ENCODE measurements around the gene SLC37A3. TPM values are rescaled to one million over a fixed set of nuclear protein-coding genes. Genes with fewer than 3 reads are reported as not detected.
A peak's percentile ranks its signal among the peaks of the same experiment; 100 is the strongest.

Gene SLC37A3
- total RNA-seq: 10 to 100 TPM; 74.5 to 74.7 TPM

GRCh38 chr7:140397784-140398750 lies at the start of gene SLC37A3:
Gene SLC37A3 (minus strand): TSS chr7:140398530. CDS start chr7:140382526, 16,004 bp downstream.
- peak within 1 kb of the TSS; percentile 95 for H3K27ac Mint-ChIP-seq
- H3K27me3 Mint-ChIP-seq: no peaks in the 10 kb centered on the region
- no peaks in the 10 kb centered on the region for H3K9me3 Mint-ChIP-seq
- ChIA-PET CTCF (interaction anchor here (0.6 to 2.4 kb wide), 3 partner anchors 21 to 79 kb away, joined by 4 to 7 read pairs (median 5); no protein-coding TSS in a partner anchor), POLR2A (interaction anchor here (0.5 to 2.9 kb wide), 14 partner anchors 9 to 221 kb away, joined by 3 to 21 read pairs (median 3); partner anchors contain the start of gene KDM7A)
- H3K4me1 Mint-ChIP-seq (ENCODE audit: low read depth): peaks cover 36% of the 10 kb centered on the region
- intact Hi-C loops (cut with micrococcal nuclease): loop anchor here (1.0 to 2.0 kb wide), 2 partner anchors 22 to 81 kb away; partner anchors contain the start of gene MKRN1
- DNase-seq: peak; percentile 93
- H3K36me3 Mint-ChIP-seq: peaks cover 11% of the 10 kb centered on the region
- H3K4me3 Mint-ChIP-seq: peak within 1 kb of the TSS; percentile 99

GRCh38 chr7:140447841-140448240 lies 49.5 kb upstream of the SLC37A3 start:
- intact Hi-C loops (cut with micrococcal nuclease): no loop called here

GRCh38 chr7:140446467-140446866 lies 48.1 kb upstream of the SLC37A3 start:
- intact Hi-C loops (cut with micrococcal nuclease): no loop called here
- ChIA-PET CTCF (interaction anchor here (1.1 to 1.3 kb wide), 2 partner anchors 9 to 86 kb away, joined by 3 to 4 read pairs; no protein-coding TSS in a partner anchor), POLR2A (no interaction called here)
- Mint-ChIP-seq H3K4me3 (no peak overlapping the region), H3K9me3 (no peaks in the 10 kb centered on the region), H3K27me3 (no peaks in the 10 kb centered on the region), H3K27ac (no peak overlapping the region), H3K36me3 (no peaks in the 10 kb centered on the region), H3K4me1 (ENCODE audit: low read depth) (peaks cover 30% of the 10 kb centered on the region)
- no peak for DNase-seq

More at GRCh38 chr7:140447841-140448240, 49.5 kb upstream of the SLC37A3 start:
- Mint-ChIP-seq H3K27me3 (no peaks in the 10 kb centered on the region), H3K4me1 (ENCODE audit: low read depth) (peaks cover 35% of the 10 kb centered on the region), H3K9me3 (no peaks in the 10 kb centered on the region), H3K36me3 (peaks cover 3% of the 10 kb centered on the region), H3K4me3 (no peak overlapping the region), H3K27ac (no peak overlapping the region)
- ChIA-PET POLR2A (no interaction called here), CTCF (interaction anchor here (1.3 kb wide), 1 partner anchor 8 kb away, joined by 4 read pairs; no protein-coding TSS in a partner anchor)
- DNase-seq: no peak

GRCh38 chr7:140441519-140441918 lies 43.2 kb upstream of the SLC37A3 start:
- Mint-ChIP-seq H3K36me3 (no peaks in the 10 kb centered on the region), H3K4me1 (ENCODE audit: low read depth) (peaks cover 13% of the 10 kb centered on the region), H3K27me3 (no peaks in the 10 kb centered on the region), H3K9me3 (no peaks in the 10 kb centered on the region), H3K4me3 (no peak overlapping the region), H3K27ac (no peak overlapping the region)
- ChIA-PET POLR2A (no interaction called here), CTCF (interaction anchor here (0.9 to 1.1 kb wide), 2 partner anchors 19 to 51 kb away, joined by 3 read pairs; no protein-coding TSS in a partner anchor)
- intact Hi-C loops (cut with micrococcal nuclease): no loop called here
- no peak for DNase-seq

- Mint-ChIP-seq H3K36me3 (no peaks in the 10 kb centered on the region), H3K4me1 (ENCODE audit: low read depth) (peaks cover 13% of the 10 kb centered on the region), H3K9me3 (no peaks in the 10 kb centered on the region), H3K4me3 (no peak overlapping the region), H3K27ac (peak overlapping the region; percentile 62), H3K27me3 (no peaks in the 10 kb centered on the region)
- CTCF ChIA-PET: interaction anchor here (1.1 kb wide), 1 partner anchor 52 kb away, joined by 3 read pairs; no protein-coding TSS in a partner anchor
- DNase-seq: no peak
- intact Hi-C loops (cut with micrococcal nuclease): no loop called here
- POLR2A ChIA-PET: interaction anchor here (2.6 kb wide), 1 partner anchor 64 kb away, joined by 12 read pairs; no protein-coding TSS in a partner anchor
Observed at GRCh38 chr7:140440593-140440992, 42.3 kb upstream of the SLC37A3 start.

- H3K4me3 Mint-ChIP-seq: no peak overlapping the region
- intact Hi-C loops (cut with micrococcal nuclease): loop anchor here (2.0 kb wide), 1 partner anchor 35 kb away; the partner anchor contains the start of gene RAB19
- CTCF ChIA-PET: interaction anchor here (1.3 to 1.5 kb wide), 4 partner anchors 16 to 79 kb away, joined by 3 to 6 read pairs (median 4); no protein-coding TSS in a partner anchor
Observed at GRCh38 chr7:140439359-140439758, 41.0 kb upstream of the SLC37A3 start.

GRCh38 chr7:140435252-140435895 lies 37.0 kb upstream of the SLC37A3 start:
- Mint-ChIP-seq H3K4me3 (no peak overlapping the region), H3K36me3 (no peaks in the 10 kb centered on the region), H3K9me3 (no peaks in the 10 kb centered on the region), H3K4me1 (ENCODE audit: low read depth) (peaks cover 8% of the 10 kb centered on the region), H3K27ac (no peak overlapping the region), H3K27me3 (no peaks in the 10 kb centered on the region)
- no peak for DNase-seq
- ChIA-PET CTCF (interaction anchor here (1.2 kb wide), 2 partner anchors 9 to 10 kb away, joined by 3 to 7 read pairs; no protein-coding TSS in a partner anchor), POLR2A (no interaction called here)
- intact Hi-C loops (cut with micrococcal nuclease): no loop called here

More at GRCh38 chr7:140439359-140439758, 41.0 kb upstream of the SLC37A3 start:
- no peaks in the 10 kb centered on the region for H3K27me3 Mint-ChIP-seq
- no peaks in the 10 kb centered on the region for H3K9me3 Mint-ChIP-seq
- H3K36me3 Mint-ChIP-seq: no peaks in the 10 kb centered on the region
- POLR2A ChIA-PET: interaction anchor here (0.7 to 2.6 kb wide), 4 partner anchors 12 to 63 kb away, joined by 3 to 12 read pairs (median 4); no protein-coding TSS in a partner anchor
- DNase-seq: no peak
- H3K4me1 Mint-ChIP-seq (ENCODE audit: low read depth): peaks cover 13% of the 10 kb centered on the region
- peak overlapping the region; percentile 88 for H3K27ac Mint-ChIP-seq

- no peaks in the 10 kb centered on the region for H3K9me3 Mint-ChIP-seq
- no peak overlapping the region for H3K27ac Mint-ChIP-seq
- no peaks in the 10 kb centered on the region for H3K36me3 Mint-ChIP-seq
- no peaks in the 10 kb centered on the region for H3K27me3 Mint-ChIP-seq
- H3K4me3 Mint-ChIP-seq: no peak overlapping the region
- no peak for DNase-seq
- no peaks in the 10 kb centered on the region for H3K4me1 Mint-ChIP-seq (ENCODE audit: low read depth)
- POLR2A ChIA-PET: no interaction called here
- CTCF ChIA-PET: no interaction called here
- intact Hi-C loops (cut with micrococcal nuclease): no loop called here
Observed at GRCh38 chr7:140433396-140433795, 35.1 kb upstream of the SLC37A3 start.

- Mint-ChIP-seq H3K27me3 (no peaks in the 10 kb centered on the region), H3K9me3 (no peaks in the 10 kb centered on the region), H3K36me3 (peaks cover 8% of the 10 kb centered on the region), H3K4me1 (ENCODE audit: low read depth) (no peaks in the 10 kb centered on the region), H3K27ac (no peak overlapping the region), H3K4me3 (no peak overlapping the region)
- intact Hi-C loops (cut with micrococcal nuclease): no loop called here
- ChIA-PET POLR2A (interaction anchor here (0.6 kb wide), 1 partner anchor 23 kb away, joined by 3 read pairs; no protein-coding TSS in a partner anchor), CTCF (interaction anchor here (1.0 kb wide), 1 partner anchor 18 kb away, joined by 4 read pairs; no protein-coding TSS in a partner anchor)
- no peak for DNase-seq
Observed at GRCh38 chr7:140426130-140426529, 27.8 kb upstream of the SLC37A3 start.

- no peak for DNase-seq
- POLR2A ChIA-PET: interaction anchor here (0.6 kb wide), 1 partner anchor 24 kb away, joined by 3 read pairs; no protein-coding TSS in a partner anchor
- Mint-ChIP-seq H3K9me3 (no peaks in the 10 kb centered on the region), H3K4me1 (ENCODE audit: low read depth) (no peaks in the 10 kb centered on the region), H3K4me3 (no peak overlapping the region), H3K36me3 (peaks cover 8% of the 10 kb centered on the region), H3K27ac (no peak overlapping the region), H3K27me3 (no peaks in the 10 kb centered on the region)
- CTCF ChIA-PET: interaction anchor here (1.0 kb wide), 1 partner anchor 18 kb away, joined by 4 read pairs; no protein-coding TSS in a partner anchor
- intact Hi-C loops (cut with micrococcal nuclease): no loop called here
Observed at GRCh38 chr7:140425718-140426117, 27.4 kb upstream of the SLC37A3 start.

- Mint-ChIP-seq H3K36me3 (peaks cover 8% of the 10 kb centered on the region), H3K27me3 (no peaks in the 10 kb centered on the region), H3K9me3 (no peaks in the 10 kb centered on the region), H3K4me1 (ENCODE audit: low read depth) (no peaks in the 10 kb centered on the region), H3K4me3 (no peak overlapping the region), H3K27ac (no peak overlapping the region)
- no peak for DNase-seq
- intact Hi-C loops (cut with micrococcal nuclease): no loop called here
- POLR2A ChIA-PET: no interaction called here
- CTCF ChIA-PET: interaction anchor here (1.5 kb wide), 1 partner anchor 16 kb away, joined by 4 read pairs; no protein-coding TSS in a partner anchor
Observed at GRCh38 chr7:140423501-140423900, 25.2 kb upstream of the SLC37A3 start.
